HL-60 (cell line): ENCODE results near the gene ADAMTS17.

Experiments used
- DNase-seq, 2 experiments: peaks; one replicate each; pipeline ENCODE4 v3.0.0-alpha.2; 2010 to 2020; ENCODE audit warnings: low read depth in 1 of 2, low spot score in 1 of 2
- H3K27ac ChIP-seq: fragments of 250-450 bp; sonication (Bioruptor Pico); replicated peaks from 2 replicates; pipeline ENCODE4 v1.5.1; 2020; ENCODE audit warnings: mild to moderate bottlenecking, moderate library complexity
- H3K27me3 ChIP-seq: fragments of 250-450 bp; sonication (Bioruptor Pico); 2 replicates; pipeline ENCODE4 v1.5.1; 2021; ENCODE audit warnings: mild to moderate bottlenecking, moderate library complexity; ENCODE audit not compliant: insufficient read depth, poor library complexity, severe bottlenecking
- H3K4me3 ChIP-seq: replicated peaks from 2 replicates; pipeline ENCODE4 v1.5.1; 2011; ENCODE audit warnings: mild to moderate bottlenecking, control low read depth, low read length; ENCODE audit not compliant: insufficient read depth
- CTCF ChIP-seq: IDR thresholded peaks from one replicate; pipeline ENCODE4 v1.5.1; 2011; ENCODE audit warnings: low read length, control low read depth, inconsistent platforms; ENCODE audit not compliant: insufficient read depth
- GABPA ChIP-seq: IDR thresholded peaks from 2 replicates; pipeline ENCODE4 v1.6.1; 2012; ENCODE audit warnings: low read depth
- POLR2AphosphoS5 ChIP-seq: IDR thresholded peaks from 2 replicates; pipeline ENCODE4 v1.6.1; 2012; ENCODE audit warnings: low read depth
- REST ChIP-seq: IDR thresholded peaks from 2 replicates; pipeline ENCODE4 v1.6.1; 2012; ENCODE audit warnings: low read depth; ENCODE audit not compliant: insufficient replicate concordance
- SPI1 ChIP-seq: IDR thresholded peaks from 2 replicates; pipeline ENCODE4 v1.6.1; 2012; ENCODE audit warnings: low read depth, mild to moderate bottlenecking, borderline replicate concordance

ADAMTS17 gene

GRCh38 chr15:100311154-100311625, 30.6 kb downstream of the ADAMTS17 start:
- no peak for DNase-seq
- TF ChIP-seq POLR2AphosphoS5 (no peak), CTCF (no peak), REST (no peak), SPI1 (no peak), GABPA (no peak)
- Histone ChIP-seq H3K27me3 (no peaks in the 10 kb centered on the region), H3K4me3 (no peak overlapping the region), H3K27ac (no peak overlapping the region)

- Histone ChIP-seq H3K27ac (no peak overlapping the region), H3K4me3 (no peak overlapping the region), H3K27me3 (no peaks in the 10 kb centered on the region)
- TF ChIP-seq GABPA (no peak), POLR2AphosphoS5 (no peak), CTCF (no peak), REST (no peak), SPI1 (no peak)
- DNase-seq: no peak
Observed at GRCh38 chr15:100310513-100311153, 31.1 kb downstream of the ADAMTS17 start.

- no peak overlapping the region for H3K4me3 ChIP-seq
- no peaks in the 10 kb centered on the region for H3K27me3 ChIP-seq
- no peak for TF ChIP-seq GABPA
- no peak for TF ChIP-seq POLR2AphosphoS5
- TF ChIP-seq CTCF: no peak
- no peak for TF ChIP-seq REST
- TF ChIP-seq SPI1: no peak
- DNase-seq: no peak
- H3K27ac ChIP-seq: no peak overlapping the region
Observed at GRCh38 chr15:100310041-100310405, 31.8 kb downstream of the ADAMTS17 start.
